IPS DF 4.7 (cell line): ENCODE measurements around the gene CBFA2T3.

ENCODE experiments used
- DNase-seq: peaks from one replicate; pipeline ENCODE4 v3.0.0-alpha.2; 2013; ENCODE audit warnings: low spot score; ENCODE audit errors: extremely low read depth

The CBFA2T3 gene

DNA sequence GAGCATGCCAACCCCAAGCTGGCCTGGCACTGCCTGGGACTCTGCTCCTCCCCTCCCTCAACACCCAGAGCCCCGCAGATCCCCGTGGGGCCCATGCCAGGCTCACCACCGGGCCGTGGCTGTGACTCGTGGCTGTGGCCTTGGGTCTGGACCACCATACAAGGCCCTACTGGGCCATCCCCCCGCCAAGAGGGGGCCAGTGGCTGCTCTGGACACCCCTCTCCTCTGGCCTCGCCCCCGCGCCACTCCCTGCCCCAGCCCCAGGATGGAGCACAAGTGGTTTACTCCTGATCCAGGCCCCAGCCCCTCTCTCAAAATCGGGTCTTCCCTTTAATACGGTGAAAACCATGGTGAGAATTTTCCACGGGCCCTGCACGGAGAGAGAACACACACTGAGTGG lies 113.6 kb downstream of the CBFA2T3 start:
- DNase-seq = no peak

DNA sequence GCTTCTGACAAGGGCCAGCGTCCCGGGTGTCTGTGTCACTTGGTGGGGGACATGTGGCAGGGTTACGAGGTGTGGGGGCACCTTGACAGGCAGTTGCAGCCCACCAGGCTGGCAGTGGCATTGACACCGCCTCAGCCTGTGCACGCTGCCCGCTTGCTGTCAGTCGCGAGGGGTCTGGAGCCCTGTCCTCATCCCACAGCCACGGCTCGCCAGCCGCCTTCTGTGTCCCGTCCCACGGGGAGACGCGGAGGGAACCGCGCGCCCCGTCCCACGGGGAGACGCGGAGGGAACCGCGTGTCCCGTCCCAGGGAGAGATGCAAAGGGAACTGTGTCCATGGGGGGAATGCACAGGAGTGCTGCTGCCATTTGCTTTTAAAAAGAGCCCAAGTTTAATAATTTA lies 114.0 kb downstream of the CBFA2T3 start:
- DNase-seq = no peak

DNA sequence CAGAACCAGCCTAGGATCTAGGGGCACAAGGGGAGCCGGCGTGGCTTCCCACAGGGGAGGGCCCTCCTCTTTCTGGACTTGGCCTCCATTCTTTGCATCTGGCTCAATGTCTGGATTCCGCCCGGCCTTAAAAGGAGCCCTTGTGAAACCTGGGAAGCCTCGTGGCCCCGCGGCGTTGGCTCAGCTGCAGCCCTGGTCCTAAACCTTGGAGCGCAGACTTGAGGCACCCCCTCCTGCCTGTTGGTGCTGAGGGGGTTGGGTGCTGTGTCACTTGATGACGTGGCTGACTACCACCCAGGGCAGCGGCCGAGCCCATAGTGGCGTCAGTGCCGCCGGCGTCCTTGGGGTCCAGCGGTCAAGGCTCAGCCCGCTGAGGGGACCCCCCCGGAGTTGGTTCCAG lies 115.6 kb downstream of the CBFA2T3 start:
- no peak for DNase-seq

DNA sequence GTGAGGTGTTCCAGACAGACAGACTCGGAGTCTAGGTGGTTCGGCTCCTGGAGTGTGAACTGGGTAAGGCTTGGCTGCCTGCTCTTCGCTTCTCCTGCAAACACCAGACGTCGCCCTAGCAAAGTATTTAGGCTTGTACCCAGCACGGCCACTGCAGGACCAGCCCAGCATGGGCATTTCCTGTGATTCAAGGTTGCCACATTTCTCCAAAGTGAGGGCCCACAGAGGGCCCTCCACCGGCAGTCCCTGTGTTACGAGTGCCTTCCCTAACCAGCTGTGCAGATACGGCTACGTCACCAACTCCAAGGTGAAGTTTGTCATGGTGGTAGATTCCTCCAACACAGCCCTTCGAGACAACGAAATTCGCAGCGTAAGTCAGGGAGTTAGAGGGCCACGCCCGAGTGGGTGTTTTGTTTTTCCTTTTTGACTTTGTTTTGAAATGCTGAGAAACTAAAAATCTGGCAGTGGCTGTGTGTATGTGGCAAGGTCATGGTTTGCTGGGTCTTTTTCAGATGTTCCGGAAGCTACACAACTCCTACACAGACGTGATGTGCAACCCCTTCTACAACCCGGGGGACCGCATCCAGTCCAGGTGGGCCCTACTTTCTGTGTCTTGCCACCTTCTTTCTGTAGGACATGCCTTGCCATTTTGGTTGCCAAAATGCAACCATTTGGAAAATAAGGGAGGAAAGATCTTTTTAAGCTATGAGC lies 117.5 kb downstream of the CBFA2T3 start:
- no peak for DNase-seq

DNA sequence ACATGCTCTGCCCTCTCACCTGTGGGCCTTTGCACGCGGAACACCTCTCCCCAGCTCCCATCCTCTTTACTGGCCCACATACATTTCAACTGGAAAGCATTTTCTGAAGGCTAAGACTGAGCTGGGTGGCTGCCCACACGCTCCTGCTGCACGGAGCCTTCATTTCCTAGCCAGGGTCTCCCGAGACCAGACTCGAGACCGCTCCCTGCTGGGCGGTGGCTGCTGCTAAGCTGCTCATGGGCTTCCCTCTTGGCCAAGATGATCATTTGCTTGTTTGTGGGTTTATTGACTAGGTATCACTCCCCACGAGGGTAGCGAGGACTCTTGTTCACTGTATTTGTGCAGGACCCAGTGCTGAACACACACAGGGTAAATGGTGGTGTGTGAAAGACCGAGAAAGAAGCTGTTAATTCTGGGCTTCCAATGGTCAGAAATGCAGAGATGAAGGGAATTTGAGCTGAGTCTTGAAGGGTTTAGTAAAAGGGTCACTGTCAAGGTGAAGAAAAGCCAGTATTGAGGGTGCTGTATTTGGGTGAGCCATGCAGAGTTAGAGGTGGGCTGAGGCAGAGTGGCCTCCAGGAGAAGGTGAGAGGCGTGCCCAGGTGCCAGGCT lies 119.2 kb downstream of the CBFA2T3 start:
- no peak for DNase-seq

DNA sequence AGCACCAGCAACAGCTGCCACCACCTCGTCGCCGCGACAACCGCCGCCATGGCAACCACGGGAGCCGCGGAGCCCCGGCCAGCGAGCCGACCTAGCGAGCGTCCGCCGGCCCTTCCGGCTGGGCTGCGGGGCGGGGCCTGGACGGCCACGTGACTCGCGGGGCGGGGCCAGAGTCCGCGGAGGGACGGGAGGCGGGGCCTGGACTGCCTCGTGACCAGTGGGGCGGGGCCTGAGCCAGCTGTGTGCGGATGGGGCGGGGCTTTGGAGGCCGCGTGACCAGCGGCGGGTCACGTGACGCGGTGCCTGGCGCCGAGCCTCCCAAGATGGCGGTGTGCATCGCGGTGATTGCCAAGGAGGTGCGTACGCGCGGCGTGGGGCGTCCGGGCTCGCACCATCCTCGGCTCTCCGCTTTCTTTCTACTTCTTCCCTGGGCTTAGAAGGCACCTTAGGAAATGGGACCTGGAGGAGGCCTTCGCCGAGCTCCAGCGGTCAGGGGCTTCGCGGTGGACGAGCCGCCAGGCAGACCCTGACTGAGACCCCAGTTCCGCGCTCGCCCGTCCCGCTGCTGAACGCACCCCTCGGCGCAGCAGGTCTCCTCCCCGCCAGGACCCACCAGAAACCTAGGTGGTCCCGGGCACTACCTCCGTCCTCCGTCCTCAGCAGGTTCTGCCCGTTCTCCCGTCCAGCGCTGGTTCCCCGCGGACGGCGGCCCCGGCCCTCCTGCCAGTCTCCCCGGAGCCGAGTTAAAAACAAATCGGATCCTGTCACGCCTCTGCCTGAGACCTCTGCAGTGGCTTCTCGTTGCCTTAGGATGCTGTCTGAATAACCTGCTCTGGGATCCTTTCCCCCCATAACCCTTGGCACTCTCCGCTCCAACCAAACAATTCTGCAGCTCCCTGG lies 119.9 kb downstream of the CBFA2T3 start, which contains the start of the genes GALNS and TRAPPC2L:
TSS of gene GALNS (minus strand) at position 120 of the 900 bp plus-strand sequence. CDS start at position 50, 70 bp downstream.
TSS of gene TRAPPC2L (plus strand) at position 300 of the 900 bp plus-strand sequence. CDS start at position 324, 24 bp downstream.
- DNase-seq = peak; percentile 66

DNA sequence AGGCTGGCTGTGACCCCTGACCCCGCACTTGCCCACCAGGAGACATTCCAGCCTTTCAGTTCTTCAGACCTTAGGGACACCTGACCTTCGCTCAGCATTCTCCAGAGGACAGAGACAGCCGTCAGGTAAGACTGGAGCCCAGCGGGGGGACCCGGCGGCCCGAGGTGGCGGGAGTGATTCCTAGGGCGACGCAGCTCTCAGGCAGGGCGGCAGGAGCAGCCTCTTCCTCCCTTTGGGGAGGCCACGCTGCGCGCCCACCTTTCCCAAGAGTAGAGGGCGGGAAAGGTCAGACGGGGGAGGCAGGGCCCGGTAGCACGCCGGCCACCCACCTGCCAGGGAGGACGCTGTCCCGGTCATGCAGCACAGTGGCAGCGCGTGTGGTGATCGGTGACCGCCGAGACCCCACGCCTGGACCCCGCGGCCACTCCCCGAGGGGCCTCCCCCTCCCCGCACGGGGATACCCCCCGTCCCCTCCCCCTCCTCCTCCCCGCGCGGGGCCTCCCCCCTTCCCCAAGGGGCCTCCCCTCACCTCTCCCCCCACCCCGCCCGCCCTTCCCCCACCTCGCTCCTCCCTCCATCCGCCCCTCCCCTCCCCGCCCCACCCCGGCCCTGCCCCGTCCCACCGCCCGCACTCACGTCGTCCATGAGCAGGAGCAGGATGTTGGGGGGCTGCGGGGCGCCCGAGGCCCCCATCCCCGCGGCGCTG lies 120.7 kb downstream of the CBFA2T3 start:
- no peak for DNase-seq

DNA sequence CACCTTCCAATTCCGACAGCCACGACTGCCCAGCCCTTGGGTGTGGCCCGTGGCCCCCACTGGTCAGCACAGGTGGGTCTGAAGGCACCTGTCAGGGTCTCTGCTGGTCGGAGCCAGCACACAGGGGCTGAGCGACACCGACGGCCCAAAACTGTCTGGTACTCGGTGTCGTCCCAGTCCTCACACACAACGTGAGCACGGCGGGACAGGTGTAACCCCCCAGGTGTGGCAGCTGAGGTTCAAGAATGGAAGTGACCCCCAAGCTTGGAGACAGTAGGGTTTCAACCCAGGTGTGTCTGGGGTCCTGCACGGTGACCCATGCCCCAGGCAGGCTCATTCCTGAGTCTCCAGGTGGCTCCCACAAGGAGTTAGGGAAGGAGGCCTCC lies 121.3 kb downstream of the CBFA2T3 start:
- DNase-seq = no peak

DNA sequence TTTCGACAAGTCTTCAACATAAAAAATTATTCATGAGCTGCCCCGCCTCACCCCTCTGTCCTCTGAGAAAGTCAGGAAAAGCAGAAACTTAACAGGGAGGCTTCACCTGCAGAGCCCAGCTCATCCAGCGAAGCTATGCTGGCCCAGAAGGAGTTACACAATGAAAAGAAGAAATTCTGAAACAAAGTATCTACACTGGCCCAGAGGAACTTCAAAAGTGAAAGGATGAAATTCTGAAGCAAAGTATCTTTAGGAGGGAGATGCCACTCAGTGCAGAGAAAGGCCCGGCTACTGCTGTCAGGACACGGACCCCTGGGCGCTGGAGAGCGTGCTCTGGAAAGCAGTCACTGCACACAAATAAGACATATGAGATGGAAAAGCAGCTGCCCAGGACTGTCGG lies 121.8 kb downstream of the CBFA2T3 start:
- no peak for DNase-seq

DNA sequence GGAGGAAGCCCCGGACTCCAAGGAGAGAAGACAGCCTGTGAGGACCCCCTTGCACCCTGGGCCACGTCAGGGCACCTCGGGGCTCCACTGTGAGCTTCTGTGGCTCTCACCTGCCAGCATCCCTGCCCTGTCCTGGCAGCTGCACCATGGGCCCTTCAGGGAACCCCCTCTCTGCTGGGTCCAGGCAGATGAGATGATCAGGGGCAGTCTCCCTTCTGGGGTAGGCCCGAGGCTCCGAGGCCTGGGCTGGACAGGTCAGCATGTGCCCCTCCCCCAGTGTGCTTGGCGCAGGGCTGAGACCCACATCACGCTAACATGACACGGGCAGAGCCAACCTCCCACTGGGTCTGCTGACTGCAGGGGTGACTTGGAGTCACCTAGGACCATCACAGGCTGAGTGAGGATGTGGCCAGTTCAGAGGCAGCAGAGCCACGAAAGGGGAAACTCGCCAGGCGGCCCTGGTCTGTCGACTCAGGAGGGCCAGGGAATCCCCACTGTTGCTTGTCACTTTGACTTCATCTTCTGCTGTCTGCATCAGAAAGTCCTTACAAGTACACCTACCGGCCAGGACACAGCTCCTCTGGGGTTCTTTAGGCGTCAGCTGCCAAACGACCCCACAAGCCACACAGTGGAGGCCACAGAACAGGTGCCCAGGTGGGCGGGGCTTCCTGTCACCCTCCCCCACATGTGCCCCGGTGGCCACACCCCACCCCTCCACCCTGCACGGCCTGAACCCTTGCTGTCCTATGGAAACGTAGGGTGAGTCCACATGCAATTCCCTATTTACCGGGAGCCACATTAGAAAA lies 122.5 kb downstream of the CBFA2T3 start:
- DNase-seq = no peak

DNA sequence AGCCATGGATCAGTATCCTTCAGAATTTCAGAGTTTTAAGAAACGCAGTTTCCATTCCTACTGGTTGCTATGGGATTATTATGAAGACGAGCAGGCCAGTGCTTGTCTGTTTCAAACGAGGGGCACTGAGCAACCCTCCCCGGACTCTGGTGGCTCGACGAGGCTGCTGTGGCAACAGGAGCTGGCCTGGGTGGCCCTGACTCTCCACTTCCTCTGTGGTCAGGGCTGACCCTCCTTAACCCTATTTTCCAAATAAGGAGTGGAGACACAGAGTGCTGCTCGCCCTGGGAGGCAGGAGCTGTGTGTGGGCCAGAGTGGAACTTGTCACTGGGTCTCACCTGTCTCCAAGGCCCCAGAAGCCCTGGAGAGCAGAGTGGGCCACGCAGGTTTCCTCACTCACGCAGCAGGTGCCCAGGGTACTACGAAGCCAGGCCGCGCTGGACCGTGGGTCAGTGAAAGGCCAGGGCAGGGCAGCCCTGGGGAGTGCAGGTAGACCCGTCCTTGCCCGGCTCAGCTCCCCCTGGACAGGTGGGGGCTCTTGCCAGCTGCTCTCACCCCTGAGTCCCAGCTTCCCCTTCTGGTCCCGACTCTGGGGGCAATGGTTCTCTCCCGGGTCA lies 123.6 kb downstream of the CBFA2T3 start:
- DNase-seq = no peak

DNA sequence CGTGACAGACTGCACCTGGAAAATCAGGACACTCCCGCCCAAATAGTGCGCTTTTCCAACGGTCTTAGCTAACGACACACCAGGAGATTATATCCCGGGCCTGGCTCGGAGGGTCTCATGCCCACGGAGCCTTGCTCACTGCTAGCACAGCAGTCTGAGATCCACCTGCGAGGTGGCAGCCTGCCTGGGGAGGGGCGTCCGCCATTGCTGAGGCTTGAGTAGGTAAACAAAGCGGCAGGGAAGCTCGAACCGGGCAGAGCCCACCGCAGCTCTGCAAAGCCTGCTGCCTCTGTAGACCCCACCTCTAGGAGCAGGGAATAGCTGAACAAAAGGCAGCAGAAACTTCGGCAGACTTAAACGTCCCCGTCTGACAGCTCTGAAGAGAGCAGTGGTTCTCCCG lies 125.4 kb downstream of the CBFA2T3 start:
- no peak for DNase-seq

DNA sequence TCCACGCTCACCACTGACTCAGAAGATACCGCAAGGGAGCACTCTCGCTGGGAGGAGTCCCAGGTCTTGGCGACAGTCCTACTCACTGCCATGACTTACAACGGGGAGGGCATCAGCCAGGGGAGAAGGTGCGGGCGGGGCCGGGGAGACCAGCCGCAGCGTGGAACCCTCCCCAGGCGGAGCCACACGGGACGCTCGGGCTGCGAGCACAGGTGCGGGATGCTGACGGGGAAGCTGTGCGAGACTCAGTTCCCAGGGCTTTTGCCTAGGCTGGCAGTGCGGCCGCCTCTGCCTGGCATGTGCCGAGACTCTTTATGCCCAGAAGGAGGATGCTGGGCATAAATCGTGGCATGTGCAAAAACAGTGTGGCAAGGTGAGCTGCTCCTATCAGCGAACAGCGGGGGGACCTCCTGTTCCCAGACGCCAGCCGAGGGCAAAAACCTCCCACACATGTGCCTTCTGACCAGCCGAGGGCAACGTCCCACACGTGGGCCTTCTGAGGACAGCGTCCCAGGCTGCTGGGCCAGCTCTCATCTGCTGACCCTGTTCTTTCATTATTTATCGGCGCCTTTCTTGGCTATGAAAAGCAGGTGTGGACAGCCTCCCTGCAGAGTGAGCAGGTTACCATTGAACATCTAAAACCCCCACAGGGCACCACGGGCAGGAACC lies 126.3 kb downstream of the CBFA2T3 start:
- DNase-seq = no peak

DNA sequence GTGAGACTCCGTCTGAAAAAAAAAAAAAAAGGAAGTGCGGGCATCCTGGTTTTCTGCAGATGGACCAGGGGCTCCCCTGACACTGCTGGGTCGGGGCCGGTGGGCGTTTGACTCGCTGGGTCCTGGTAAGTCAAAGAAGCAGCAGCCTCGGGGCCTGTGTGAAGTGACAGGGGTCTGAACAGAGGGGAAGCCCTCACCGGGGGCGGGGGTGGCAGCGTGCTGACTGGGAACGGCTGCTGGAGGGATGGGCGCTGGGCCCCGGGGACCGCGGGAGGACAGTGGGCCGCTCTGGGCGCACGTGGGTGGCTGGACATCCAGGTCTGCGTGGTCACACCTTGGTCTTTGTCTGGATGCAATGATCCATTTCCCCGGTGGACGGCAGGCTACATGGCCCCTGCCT lies 128.4 kb downstream of the CBFA2T3 start:
- no peak for DNase-seq

DNA sequence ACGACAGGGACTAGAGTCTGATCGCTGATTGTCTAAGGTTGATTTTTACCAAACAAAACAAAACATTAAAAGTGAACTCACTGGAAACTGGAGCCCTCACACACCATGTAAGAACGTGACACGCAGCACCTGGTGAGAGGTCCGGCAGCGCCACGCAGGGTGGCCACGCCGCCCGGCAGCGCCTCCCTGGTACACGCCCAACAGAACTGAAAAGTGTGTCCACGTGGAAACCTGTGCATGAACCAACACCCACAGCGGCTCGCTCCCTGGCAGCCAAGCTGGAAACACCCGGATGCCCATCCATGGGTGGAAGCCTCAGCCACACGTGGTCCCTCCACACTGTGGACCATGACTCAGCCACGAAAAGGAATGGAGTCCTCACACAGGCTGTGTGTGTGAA lies 129.4 kb downstream of the CBFA2T3 start:
- DNase-seq = no peak

DNA sequence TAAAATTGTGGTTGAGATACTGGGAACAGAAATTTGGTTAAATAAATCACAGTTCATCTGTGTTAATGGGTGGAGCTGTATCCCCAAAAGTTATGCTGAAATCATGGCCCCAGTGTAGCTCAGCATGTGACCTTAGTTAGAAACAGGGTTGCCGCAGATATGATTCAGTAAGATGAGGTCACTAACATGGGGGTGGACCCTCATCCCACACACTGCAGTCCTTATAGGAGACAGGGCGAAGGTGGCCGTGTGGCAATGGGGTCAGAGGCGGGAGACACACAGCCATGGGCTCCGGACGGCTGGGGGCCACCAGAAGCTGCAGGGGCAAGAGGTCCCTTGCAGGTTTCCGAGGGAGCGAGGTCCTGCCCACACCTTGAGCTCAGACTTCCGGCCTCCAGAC lies 130.9 kb downstream of the CBFA2T3 start:
- no peak for DNase-seq

DNA sequence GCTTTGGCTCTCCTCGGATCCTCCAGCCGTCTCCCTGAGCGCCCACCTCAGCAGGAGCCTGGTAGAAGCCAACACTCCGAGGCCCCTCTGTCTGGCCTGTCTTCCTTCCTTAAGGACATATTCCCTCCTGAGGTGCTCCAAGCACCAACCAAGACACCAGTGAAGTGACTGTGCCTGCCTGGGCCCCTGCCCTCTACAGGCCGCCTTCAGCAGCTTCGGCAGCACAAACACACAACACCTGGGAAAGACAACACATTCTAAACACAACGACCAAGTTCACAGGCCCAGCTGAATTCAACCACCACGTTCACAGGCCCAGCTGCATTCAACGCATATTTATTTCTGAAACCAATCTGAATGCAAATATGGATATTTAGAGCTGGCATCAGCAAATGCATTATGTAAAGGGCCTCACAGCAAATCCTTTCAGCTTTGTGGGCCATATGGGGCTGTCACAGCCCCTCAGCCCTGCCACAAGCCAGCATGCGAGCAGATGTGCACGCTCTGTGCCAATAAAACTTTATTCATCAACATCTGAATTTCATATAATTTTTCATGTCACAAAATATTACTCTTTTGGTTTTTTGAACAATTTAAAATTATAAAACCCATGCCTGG lies 132.5 kb downstream of the CBFA2T3 start:
- DNase-seq = no peak

DNA sequence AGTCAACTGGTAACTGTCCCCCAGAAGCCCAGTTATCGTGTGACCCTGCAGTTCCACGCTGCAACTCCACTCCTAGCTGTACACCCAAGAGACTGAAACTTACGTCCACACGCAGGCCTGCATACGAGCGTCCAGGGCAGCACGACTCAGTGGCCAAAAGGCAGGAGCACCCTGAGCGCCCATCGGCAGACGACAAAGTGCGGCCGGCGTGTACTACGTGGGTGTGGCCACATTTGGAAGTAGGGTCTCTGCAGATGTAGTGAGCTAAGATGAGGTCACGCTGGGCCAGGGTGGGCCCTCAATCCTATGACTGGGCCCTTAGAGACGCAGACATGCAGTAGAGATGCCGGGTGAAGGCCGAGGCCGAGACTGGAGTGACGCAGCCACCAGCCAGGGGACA lies 133.8 kb downstream of the CBFA2T3 start:
- DNase-seq = no peak

DNA sequence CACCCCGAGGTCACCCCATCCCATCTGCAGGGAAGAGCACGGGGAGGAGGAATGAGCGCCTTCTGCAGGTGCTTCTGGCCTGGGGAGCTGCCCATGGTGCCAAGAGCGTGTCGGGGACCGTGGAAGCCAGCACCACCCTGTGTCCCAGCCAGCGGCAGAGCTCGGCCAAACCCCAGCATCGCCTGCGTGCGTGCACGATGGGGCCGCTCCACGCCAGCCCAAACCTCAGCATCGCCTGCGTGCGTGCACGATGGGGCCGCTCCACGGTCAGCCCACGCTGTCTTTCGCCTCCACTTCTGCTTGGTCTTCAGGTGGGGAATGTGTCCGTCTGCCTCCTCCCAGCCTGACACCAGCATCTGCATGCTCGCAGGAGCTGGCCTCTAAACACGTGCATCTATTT lies 134.2 kb downstream of the CBFA2T3 start:
- DNase-seq = no peak
